A549 (cell line): ENCODE measurements around the gene RGMA. TPM values are rescaled to one million over a fixed set of nuclear protein-coding genes. Genes with fewer than 3 reads are reported as not detected.

Experiments used
- ATAC-seq, 2 experiments: fragments of 200-7000 bp in 1 of 2; fragments of >200 bp in 1 of 2; cut with Nextera tagmentation in 1 of 2; cut with Tn5 transposase in 1 of 2; 3 replicates each; pipeline versions ENCODE4 v1.8.0 to v1.9.1; 2018 to 2020; ENCODE audit warnings: mild to moderate bottlenecking in 1 of 2, moderate library complexity in 1 of 2
- CTCF ChIA-PET: fragments of 300-600 bp; sonication (Branson Sonifier 250); formaldehyde crosslinking; extraction: SDS; loops from one replicate; lab custom pipeline; 2021; ENCODE audit warnings: antibody characterized with exemption, inconsistent platforms; lab: Yijun Ruan, JAX
- POLR2A ChIA-PET: fragments of 350-600 bp; formaldehyde crosslinking; extraction: SDS; loops from one replicate; lab custom pipeline; 2021; ENCODE audit warnings: antibody characterized with exemption, inconsistent platforms; lab: Yijun Ruan, JAX
- DNase-seq, 2 experiments: peaks; one replicate each; pipeline versions ENCODE4 v3.0.0 to v3.0.0-alpha.2; 2011 to 2016; ENCODE audit warnings: low read depth in 1 of 2, low spot score in 1 of 2
- FAIRE-seq: peaks from 2 replicates; lab custom pipeline; 2011; peaks lifted over from hg19 to GRCh38; lab: Jason Lieb, UNC
- H3K27ac ChIP-seq, 2 experiments: fragments of >200 bp; sonication (Bioruptor Twin); formaldehyde crosslinking; 3 replicates each; pipeline ENCODE4 v1.5.1; 2016 to 2017
- H3K4me1 ChIP-seq: fragments of >200 bp; sonication (Bioruptor Twin); formaldehyde crosslinking; 3 replicates; pipeline ENCODE4 v1.6.1; 2016
- H3K4me2 ChIP-seq: fragments of >200 bp; sonication (Bioruptor Twin); formaldehyde crosslinking; 3 replicates; pipeline ENCODE4 v1.6.1; 2016
- H3K4me3 ChIP-seq: fragments of >200 bp; sonication (Bioruptor Twin); formaldehyde crosslinking; 3 replicates; pipeline ENCODE4 v1.5.1; 2016
- H3K9me3 ChIP-seq: fragments of >200 bp; sonication (Bioruptor Twin); formaldehyde crosslinking; 3 replicates; pipeline ENCODE4 v1.6.1; 2016
- CHD2 ChIP-seq: fragments of 150-350 bp; IDR thresholded peaks from 2 replicates; pipeline ENCODE4 v1.6.1; 2014; ENCODE audit warnings: low read length; ENCODE audit not compliant: partially characterized antibody
- CHD4 ChIP-seq: fragments of 200-600 bp; sonication (generic); IDR thresholded peaks from 2 replicates; pipeline ENCODE4 v1.6.1; 2016; ENCODE audit warnings: antibody characterized with exemption, mild to moderate bottlenecking, borderline replicate concordance
- FOSB ChIP-seq: fragments of 250-450 bp; sonication (Bioruptor Pico); IDR thresholded peaks from 2 replicates; pipeline ENCODE4 v1.5.0; 2020; ENCODE audit warnings: mild to moderate bottlenecking, moderate library complexity
- FOXS1 ChIP-seq: fragments of 250-450 bp; sonication (Bioruptor Pico); IDR thresholded peaks from 2 replicates; pipeline ENCODE4 v1.5.0; 2020; ENCODE audit warnings: mild to moderate bottlenecking, moderate library complexity
- HES2 ChIP-seq: fragments of >200 bp; sonication (Bioruptor Twin); formaldehyde crosslinking; IDR thresholded peaks from 2 replicates; pipeline ENCODE4 v1.6.1; 2016
- HMGXB4 ChIP-seq: fragments of 250-450 bp; sonication (Bioruptor Pico); IDR thresholded peaks from 2 replicates; pipeline ENCODE4 v1.5.0; 2021; ENCODE audit warnings: mild to moderate bottlenecking, moderate library complexity, borderline replicate concordance
- HOXA7 ChIP-seq: fragments of 250-450 bp; sonication (Bioruptor Pico); IDR thresholded peaks from 2 replicates; pipeline ENCODE4 v1.5.0; 2020; ENCODE audit warnings: mild to moderate bottlenecking, moderate library complexity
- MAX ChIP-seq: IDR thresholded peaks from 2 replicates; pipeline ENCODE4 v1.6.1; 2012
- MAZ ChIP-seq: fragments of 150-350 bp; IDR thresholded peaks from 2 replicates; pipeline ENCODE4 v1.6.1; 2014; ENCODE audit warnings: antibody characterized with exemption, low read depth, low read length, borderline replicate concordance
- MYC ChIP-seq: IDR thresholded peaks from 2 replicates; pipeline ENCODE4 v1.6.1; 2012; ENCODE audit warnings: mild to moderate bottlenecking, inconsistent platforms, low read length, improper control_type of control experiment, borderline replicate concordance
- PHF8 ChIP-seq: fragments of 200-600 bp; sonication (generic); IDR thresholded peaks from 2 replicates; pipeline ENCODE4 v1.6.1; 2016; ENCODE audit warnings: low read depth, mild to moderate bottlenecking, antibody characterized with exemption, moderate library complexity, borderline replicate concordance
- REST ChIP-seq: fragments of 200-600 bp; sonication (generic); IDR thresholded peaks from 2 replicates; pipeline ENCODE4 v1.6.1; 2016; ENCODE audit warnings: antibody characterized with exemption, mild to moderate bottlenecking, moderate library complexity
- ZC3H11A ChIP-seq: fragments of 450-650 bp; IDR thresholded peaks from 2 replicates; pipeline ENCODE4 v1.6.1; 2014; ENCODE audit warnings: antibody characterized with exemption, mild to moderate bottlenecking
- ZFP36 ChIP-seq: fragments of 450-650 bp; IDR thresholded peaks from 2 replicates; pipeline ENCODE4 v1.6.1; 2014; ENCODE audit warnings: borderline replicate concordance; ENCODE audit not compliant: partially characterized antibody
- ZSCAN20 ChIP-seq: fragments of 250-450 bp; sonication (Bioruptor Pico); IDR thresholded peaks from 2 replicates; pipeline ENCODE4 v1.8.0; 2022; ENCODE audit warnings: mild to moderate bottlenecking, moderate library complexity
- WGBS: methylation state at CpG from one replicate; pipeline ENCODE4 v1.1.6; 2017; ENCODE audit errors: missing lambda C conversion rate; 5-methylcytosine and 5-hydroxymethylcytosine counted together
- polyA plus RNA-seq, 4 experiments: library from polyadenylated mRNA; depleted of rRNA in 3 of 4; stranded (reverse); fragments of >200 nt; fragmentation: RNase III in 1 of 4; extraction: RNeasy Plus Mini Kit Qiagen cat#74134 plus additional on column Dnase treatment in 1 of 4; gene quantifications; 2 replicates in 3 of 4; 3 replicates in 1 of 4; pipeline ENCODE4 v1.2.3, GENCODE V29; 2011 to 2017

Gene RGMA
- polyA plus RNA-seq, 2 of the 4 experiments (the other 2 are of a cell fraction): 0.22 TPM; not detected in 1

GRCh38 chr15:93118904-93119303, 29.9 kb upstream of the RGMA start:
- 62% methylated on average over 3 of the region's 3 CpGs for WGBS
- no peak for DNase-seq
- H3K4me3 ChIP-seq: no peak overlapping the region
- H3K4me2 ChIP-seq: no peak overlapping the region
- POLR2A ChIA-PET: no interaction called here
- CTCF ChIA-PET: interaction anchor here (0.6 kb wide), 1 partner anchor 31 kb away, joined by 3 read pairs; no protein-coding TSS in a partner anchor
- no peak for FAIRE-seq
- H3K9me3 ChIP-seq: no peaks in the 10 kb centered on the region
- TF ChIP-seq REST (no peak), FOSB (CRISPR knock-in tag) (no peak), HES2 (no peak), ZSCAN20 (CRISPR knock-in tag) (no peak), HMGXB4 (CRISPR knock-in tag) (no peak), MYC (no peak), ZC3H11A (no peak), MAZ (no peak), FOXS1 (no peak)
- no peaks in the 10 kb centered on the region for H3K4me1 ChIP-seq
- H3K27ac ChIP-seq: no peak overlapping the region
- no peak; a peak in 1 of 6 replicates for ATAC-seq

- WGBS: 18% methylated on average over 5 of the region's 5 CpGs
Measured at GRCh38 chr15:93111451-93111850, 22.4 kb upstream of the RGMA start.

More at GRCh38 chr15:93111451-93111850, 22.4 kb upstream of the RGMA start:
- no peak overlapping the region for H3K4me2 ChIP-seq
- CTCF ChIA-PET: no interaction called here
- DNase-seq (no peak), ATAC-seq (no peak)
- no peak overlapping the region for H3K27ac ChIP-seq
- no peak for TF ChIP-seq CHD4
- no peak for TF ChIP-seq CHD2
- TF ChIP-seq HOXA7 (CRISPR knock-in tag): no peak
- no peak for TF ChIP-seq MYC
- no peak for TF ChIP-seq PHF8
- no peak for TF ChIP-seq REST
- no peak for TF ChIP-seq ZC3H11A
- TF ChIP-seq MAX: no peak
- no peak for TF ChIP-seq ZFP36
- TF ChIP-seq, all 56 proteins: peak for 0
- FAIRE-seq: peak; percentile 18
- Histone ChIP-seq H3K9me3 (no peaks in the 10 kb centered on the region), H3K4me3 (no peak overlapping the region), H3K4me1 (no peaks in the 10 kb centered on the region)
- POLR2A ChIA-PET: no interaction called here
